NCI-H82 treated with DMSO at 0.1 percent for 48 hours (cell line): ENCODE results near the gene CCL18.
"Not testable (repeated sequence)": the region's sequence is repeated elsewhere in the genome, so short reads cannot be mapped to it uniquely, and the experiment has no call there.

Experiments used
- DNase-seq: peaks from one replicate; lab custom pipeline; 2025; ENCODE audit not compliant: unreplicated experiment; lab: John Stamatoyannopoulos, UW

Gene CCL18

DNA sequence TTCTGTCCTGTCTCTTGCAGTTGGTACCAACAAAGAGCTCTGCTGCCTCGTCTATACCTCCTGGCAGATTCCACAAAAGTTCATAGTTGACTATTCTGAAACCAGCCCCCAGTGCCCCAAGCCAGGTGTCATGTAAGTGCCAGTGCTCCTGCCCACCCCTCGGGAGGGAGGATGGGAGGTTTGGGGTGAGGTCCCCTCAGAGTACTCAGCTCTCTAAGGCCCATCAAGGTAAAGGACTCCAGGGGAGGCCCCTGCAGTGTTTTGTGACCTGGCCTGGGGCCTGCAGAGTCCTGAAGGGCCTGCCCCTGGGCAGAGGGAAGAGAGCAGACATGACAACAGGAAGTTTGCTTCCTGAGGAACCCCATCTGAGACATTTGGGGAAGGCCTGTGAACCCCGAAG, 6.4 kb downstream of the CCL18 start:
- no peak for DNase-seq

DNA sequence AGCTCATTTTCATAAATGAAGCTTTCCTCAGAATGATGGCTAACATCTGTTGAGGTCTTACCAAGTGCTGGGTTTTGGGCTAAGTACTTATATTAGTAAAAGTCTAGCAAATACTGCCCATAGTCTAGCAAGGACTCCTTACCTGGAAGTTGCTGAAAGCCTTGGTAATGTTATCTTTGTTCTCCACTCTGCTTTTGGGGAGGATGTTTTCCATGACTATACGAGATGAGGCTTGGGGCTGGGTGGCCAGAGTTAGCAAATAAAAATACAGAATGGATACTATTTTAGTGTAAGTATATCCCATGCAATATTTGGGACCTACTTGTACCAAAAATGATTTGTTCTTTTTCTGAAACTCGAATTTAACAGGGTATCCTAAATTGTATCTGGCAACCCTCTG, 7.7 kb downstream of the CCL18 start:
- no peak for DNase-seq

DNA sequence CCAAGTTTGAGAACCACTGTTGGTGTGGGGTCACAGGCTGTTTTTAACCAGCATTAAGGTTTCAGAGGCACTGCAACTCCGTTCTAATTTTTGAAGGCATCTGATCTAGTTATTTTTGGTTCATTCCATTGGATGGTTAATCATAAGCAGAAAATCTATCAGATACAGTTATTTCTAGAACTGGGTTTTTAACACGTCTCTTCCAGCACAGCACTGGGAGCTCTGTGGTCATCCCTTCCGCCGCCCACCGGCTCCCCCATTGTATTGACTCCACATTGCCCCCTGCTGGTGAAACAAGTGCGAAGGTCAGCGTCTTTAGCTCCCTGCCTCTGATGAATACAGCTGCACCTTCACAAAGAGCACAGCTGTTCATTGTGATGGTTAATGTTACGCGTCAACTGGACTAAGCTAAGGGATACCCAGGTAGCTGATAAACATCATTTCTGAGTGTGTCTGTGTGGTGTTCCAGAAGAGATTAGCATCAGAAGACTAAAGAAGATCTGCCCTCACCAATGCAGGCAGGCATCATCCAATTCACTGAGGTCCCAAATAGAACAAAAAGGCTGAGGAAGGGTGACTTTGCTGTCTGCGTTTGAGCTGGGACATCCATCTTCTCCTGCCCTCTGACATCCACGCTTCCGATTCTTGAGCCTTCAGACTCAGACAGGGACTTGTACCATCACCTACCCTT, 8.5 kb downstream of the CCL18 start:
- no peak for DNase-seq

DNA sequence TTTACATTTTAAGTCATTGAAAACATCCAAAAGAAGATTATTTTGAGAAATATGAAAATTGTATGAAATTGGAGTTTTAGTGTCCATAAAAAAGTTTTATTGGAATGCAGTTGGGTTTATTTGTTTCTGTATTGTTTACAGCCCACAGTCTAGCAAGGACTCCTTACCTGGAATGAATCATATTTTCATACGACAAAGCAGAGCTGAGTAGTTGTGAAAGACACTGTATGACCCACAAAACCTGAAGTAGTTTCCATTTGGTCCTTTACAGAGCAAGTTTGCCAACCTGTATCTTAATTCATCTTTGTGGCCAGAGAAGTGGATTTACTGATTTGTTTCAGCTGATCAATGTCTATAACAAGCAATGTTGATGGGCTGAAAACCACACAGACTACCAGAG, 10.3 kb downstream of the CCL18 start:
- no peak for DNase-seq

DNA sequence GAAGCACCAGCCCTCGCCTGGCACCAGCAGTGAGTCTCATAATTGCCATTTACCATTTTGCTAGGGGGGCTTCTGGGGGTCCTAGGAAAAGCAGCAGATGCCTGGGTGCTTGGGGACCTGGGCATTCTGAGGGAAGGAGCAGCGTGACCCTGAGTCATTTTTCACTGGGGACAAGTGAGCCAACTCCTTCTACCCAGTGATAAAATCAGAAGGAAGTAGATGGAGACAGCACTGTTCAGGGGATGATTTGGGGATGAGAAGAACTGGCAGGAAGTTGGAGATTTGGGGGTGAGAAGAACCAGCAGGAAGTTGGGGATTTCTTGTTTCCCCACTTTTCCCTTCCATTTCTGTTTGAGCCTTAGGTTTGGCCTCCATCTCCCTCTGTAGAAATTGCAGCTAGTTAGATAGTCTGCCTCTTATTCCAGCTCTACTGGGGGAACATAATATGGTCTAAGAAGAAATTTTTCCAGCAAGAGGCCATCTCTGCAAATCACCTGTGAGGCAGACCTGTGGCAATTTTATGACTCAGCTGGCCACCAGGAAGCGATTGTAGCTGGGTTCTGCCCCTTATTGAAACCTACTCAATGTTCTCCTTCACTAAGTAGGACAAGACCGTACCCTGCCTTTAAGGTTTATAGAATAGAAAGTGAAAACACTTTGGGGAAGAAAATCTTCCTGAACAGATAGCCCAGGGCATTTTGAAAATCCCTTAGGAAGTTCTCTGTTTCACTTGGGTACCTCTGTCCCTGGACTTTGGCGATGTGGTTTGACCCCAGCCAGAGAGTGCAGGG, 17.8 kb downstream of the CCL18 start:
- DNase-seq = not testable (repeated sequence)

DNA sequence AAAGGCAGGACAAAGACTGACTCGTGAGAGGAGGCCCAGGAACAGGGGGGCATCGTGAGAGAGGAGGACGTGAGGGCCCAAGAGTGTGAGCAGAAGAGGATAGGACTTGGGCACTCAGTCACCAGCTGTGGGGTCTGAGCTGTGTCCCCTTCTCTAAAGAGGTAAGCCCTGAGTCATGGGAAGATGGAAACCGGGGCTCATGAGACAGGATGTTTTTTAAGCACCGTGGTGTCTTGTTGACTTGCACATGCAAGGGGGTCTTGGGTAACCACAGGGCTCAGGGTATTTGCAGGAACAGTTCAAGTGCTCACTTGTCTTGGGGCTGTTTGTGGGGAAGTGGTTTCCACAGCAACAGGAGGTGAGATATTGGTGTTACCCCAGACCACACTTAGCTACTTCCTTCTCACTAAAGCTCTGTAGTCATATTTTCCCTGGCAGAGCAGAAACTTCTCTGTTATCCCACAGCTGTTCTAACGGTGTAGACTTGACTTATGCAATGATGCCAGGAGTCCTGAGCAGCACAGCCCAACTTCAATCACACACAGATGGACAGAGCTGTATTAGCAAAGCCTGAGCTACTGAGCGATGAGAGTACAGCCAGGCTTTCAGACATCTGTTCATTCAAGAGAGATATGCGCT, 18.5 kb downstream of the CCL18 start:
- not testable (repeated sequence) for DNase-seq

DNA sequence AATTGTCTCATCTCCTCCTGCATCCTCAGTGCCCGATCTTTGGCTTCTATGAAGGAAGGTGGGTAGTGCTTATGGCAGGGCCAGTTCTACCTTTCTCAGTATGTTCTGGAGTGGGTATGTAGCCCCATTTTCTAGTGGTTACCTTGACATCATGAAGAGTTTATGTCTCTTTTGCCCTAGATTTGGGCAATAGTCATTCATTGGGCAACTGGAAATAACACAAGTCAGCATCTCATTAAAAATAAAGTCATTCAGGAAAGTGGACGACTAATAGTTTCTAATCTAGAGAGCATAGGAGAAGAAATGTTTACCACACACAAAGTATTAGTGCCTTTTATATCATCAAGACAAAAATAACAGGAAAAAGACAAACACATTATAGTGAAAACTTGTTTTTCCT, 19.6 kb downstream of the CCL18 start:
- DNase-seq = not testable (repeated sequence)

DNA sequence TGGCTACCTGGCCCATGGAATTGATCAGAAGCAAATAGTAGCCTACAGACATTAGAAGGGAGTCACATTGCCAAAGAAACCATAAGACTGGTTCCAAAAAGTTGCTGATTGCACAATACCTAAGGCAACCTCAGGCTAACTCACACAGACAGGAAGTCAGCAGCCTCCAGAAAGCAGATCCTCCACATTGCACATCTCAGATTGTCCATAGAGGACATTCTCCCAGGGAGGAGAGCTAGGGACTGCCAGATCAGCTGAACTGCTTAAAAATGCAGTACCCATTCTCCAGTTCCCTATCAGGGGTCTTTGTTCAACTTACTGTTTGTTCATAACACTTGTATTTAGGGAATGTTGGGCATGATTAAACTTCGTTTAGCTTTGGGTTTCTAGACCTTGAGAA, 21.7 kb downstream of the CCL18 start:
- no peak for DNase-seq

DNA sequence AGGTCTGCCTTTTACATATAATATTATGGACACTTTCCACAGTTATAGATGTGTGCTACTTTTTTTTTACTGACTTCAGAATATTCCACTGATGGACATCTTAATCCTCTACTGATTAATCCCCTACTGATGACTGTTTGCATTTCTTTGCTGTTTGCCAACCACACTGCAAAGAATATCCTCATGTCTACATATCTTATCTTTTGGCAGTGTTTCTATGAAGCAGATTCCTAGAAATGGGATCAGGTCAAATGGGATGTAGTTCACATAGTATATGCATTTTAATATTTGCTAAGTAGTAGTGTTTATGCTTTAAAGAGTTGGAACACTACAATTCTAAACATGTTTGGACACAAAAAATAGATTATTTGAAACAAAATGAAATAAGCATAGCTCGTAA, 22.7 kb downstream of the CCL18 start:
- peak; percentile 2 for DNase-seq

DNA sequence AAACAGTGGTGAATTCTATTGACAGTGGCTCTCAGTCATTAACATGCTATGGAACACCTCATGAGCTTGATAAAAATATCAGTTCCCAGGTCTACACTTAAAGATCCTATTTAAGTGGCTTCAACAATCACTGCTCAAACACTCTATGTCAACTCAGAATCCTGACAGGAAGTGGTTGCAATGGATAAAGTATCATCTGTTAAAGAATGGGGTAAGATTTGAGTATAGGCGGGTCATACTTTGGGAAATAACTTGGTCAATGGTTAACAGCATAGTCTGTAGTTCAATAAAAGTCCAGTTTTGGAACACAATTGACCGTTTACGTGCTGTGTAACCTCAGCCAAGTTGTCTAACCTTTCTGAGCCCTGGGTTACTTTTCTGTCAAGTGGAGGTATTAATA, 23.4 kb downstream of the CCL18 start:
- not testable (repeated sequence) for DNase-seq

DNA sequence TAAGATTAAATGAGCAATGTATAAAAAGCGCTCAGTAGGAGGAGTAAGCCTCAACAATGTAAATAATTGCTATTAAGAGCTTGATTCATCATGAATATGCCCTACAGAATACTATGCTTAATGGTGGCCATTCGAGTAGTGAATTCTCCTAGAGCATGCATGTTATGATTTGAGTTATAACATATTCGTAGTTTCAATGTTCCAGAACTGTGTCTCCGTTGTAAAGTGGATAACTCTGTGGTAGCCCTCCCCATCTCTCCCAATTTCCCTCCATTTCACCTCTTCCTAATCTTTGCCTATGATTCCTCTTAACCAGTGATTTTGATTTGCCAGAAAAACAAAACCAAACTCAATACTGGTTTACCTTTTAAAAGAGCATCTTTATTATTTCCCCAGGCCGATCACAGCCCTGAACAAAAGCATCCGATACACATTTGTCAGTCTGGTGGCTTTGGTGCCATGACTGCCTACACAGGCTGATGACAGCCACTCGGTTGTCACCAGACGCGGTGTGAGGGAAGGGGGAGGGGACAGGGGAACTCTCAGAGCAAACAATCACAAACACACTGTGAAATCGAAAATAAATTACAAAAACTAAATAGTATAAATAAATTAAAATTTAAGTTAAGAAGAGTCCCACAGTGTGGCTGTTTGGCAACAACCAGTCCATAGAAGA, 24.0 kb downstream of the CCL18 start:
- DNase-seq = not testable (repeated sequence)

DNA sequence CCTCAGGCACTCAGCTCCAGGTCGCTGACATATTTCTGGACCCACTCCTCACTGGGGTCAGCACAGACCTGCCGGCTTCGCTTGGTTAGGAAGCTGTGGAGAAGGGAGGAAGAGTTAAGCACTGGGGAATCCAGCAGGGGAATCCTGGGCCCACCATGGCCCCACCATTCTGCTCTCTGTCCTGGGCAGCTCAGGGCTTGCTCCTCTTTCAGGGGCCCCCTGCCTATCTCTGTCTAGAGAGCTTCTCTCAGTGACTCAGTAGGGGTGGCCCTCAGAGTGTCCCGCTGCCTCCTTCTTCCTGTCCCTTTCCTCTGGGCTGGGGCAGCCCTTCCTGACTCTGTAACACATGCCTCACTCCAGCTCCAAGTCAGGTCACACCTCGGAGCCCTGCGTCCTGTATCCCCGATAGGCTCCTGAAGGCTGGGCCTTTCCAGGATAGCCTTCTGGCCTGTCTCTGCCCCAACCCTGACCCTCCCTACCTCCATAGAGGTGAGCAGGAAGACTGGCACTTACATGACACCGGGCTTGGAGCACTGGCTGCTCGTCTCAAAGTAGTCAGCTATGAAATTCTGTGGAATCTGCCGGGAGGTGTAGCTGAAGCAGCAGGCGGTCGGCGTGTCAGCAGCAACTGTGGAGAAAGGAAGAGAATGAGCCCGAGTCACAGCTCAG, 24.7 kb downstream of the CCL18 start:
- no peak for DNase-seq

DNA sequence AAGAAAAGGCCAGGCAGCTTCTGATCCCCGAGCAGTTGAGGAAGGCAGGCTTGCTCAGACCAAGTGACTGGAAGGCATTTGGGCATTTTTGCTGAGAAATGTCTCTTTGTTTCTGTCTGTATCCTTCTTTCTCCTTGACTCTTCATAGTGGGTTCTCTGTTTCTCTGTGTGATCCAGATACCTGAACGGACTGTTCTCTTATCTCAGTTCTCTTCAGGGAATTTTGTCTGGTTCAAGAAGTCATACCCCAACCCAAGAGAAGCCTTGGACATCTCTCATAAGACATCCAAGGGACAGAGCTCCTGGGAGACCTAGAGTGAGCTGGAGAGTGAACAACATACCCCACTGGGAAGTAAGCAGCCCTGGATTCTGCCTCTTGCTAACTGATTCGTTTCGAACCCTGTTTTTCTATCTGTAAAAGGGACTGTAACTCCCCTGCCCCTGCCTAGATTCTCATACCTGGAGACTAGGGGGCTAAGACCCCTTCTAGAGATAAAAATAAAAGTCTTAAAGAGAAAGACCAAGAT, 25.3 kb downstream of the CCL18 start:
- no peak for DNase-seq

DNA sequence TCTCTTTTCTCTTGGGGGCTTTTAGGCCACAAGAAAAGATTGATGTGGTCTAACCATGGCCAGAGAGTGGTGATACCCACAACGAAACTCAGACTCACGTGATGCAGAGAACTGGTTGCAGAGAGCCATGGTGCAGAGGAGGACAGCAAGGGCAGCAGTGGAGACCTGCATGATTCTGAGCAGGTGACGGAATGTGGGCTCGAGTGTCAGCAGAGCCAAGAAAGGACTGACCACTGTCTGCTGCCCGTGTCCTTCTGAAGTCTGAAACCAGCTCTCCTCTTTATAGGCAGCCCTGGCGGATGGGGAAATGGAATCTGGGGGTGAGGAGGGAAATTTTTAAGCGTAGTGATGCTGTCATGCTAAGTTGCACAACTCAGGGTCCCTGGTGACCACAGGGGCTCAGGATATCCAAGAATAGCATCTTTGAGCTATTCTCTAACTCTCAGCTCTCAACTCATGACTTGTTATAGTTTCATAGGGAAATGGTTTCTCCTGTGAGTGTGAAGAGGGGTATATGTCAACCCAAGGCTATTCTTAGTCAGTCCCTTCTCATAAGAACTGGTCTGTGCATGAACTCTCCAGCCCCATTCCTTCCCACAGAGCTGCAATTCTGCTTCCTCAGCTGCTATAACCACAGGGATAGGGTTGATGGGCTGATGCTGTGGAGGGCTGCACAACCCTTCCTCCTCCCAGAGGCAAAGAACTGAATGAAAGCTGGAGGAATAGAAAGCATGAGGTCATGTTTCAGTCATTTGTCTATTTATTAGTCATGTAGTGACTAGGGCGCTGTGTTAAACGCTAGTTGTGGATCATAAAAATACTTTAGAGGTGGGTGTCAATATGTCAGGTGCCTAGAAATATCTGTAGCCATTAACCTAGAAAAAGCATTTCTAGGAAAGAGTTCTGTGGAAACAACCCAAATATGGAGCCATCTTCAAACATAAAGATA, 26.1 kb downstream of the CCL18 start, which contains the start of gene CCL3:
Gene CCL3, minus strand, starts transcription at position 256 of the 949 bp plus-strand sequence. Its CDS starts 85 bp downstream, at position 171.
- no peak for DNase-seq

DNA sequence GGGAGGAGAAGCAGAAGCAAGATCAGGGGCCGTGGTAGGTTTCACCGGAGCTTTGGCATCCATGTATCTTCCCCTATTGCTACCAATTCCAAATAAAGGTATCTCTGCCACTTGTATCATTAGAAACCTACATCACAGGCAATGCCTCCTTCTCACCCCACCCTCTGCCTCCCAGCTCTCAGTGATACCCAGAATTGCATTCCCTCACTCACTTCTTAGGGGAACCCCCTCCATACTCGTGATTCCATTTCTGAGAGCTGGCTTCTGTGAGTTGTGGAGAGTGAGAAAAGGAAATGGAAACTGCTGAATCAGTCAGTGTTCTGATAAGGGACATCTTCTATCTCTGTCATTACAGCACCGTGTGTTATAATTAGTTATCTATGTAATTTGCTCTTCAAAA, 28.2 kb downstream of the CCL18 start:
- no peak for DNase-seq

DNA sequence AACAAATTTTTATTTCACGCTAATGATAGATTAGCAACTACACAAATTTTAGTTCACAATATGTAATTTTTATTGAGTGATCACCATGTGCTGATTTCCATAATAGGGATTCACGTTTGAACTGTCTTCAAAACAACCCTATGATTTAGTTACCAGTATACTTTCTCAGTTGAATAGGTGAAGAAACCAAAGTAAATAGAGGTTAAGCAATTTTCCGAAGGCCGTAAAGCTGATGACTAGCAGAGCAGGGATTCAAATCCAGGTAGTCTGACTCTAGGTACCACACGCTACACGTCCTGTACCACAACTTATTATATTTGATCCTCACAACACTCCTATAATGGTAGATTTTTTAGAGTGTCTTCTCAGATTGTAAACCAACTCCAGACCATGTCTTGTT, 28.6 kb downstream of the CCL18 start:
- not testable (repeated sequence) for DNase-seq

DNA sequence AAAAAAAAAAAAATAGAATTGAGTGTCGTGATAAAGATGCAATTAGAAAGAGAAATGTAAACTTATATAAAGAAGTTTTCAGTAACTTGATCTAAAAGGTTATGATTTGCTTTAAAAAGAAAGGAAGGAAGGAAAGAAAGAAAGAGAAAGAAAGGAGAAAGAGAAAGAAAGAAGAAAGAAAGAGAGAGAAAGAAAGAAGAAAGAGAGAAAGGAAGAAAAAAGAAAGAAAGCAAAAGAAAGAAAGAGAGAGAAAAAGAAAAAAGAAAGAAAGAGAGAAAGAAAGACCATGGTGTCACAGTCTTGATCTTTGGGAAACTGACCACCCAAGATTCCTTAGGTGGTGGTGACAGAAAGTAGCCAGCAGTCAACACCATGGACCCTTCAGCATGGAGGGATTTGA, 30.2 kb downstream of the CCL18 start:
- no peak for DNase-seq

DNA sequence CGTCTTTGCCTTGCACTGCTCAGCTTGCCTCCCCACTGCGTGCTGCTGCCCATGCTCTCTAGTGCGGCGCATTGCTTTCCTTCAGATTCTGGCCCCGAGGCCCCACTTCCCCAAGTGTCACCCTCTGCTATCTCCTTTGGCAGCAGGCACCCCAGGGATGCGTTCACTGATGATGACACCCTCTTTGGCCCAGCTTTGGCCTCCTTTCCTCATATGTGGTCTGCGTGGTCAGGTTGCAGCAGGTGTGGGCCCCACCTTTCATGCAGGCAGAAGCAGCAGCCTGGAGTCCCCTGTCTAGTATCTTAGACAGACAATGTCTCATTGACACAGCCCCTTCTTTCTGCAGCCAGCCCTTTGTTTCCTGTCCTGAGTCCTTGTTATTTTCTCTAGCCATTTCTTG, 30.7 kb downstream of the CCL18 start:
- DNase-seq = no peak

DNA sequence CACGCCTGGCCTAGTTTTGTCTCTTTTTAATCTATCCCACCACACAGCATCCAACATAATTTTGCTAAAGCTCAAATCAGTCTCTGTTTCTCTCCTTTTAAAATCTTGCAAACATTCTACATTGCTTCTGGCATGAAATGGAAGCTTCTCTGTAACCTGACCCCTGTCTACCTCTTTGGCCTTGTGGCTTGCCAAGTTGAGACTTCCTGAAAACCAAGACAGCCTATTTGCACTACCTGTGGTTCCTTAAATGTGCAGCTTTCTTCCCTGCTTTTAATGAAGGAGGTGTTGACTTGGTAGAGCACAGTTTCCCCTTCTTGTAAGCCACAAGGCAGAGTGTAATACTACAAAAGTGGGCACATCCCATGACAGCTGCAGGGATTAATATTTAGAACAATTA, 31.9 kb downstream of the CCL18 start:
- DNase-seq = no peak

DNA sequence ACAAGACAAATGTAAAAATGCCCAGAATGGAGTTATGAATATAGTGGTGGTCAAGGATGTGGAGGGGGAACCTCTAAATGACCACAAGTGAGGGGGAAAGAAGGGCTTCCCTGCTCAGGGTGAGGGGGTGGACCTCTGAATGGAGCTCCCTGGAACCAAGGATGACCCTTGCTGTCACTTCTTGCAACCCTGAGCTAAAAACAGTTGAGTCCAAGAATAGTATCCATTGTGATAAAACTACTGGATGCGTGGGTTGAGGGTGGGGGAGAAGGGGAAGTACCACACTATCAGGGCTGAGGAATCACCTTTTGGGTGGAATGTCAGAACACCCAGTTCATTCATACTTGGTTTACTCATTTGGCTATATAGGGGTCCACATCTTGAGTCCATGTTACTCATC, 34.9 kb downstream of the CCL18 start:
- not testable (repeated sequence) for DNase-seq
